DOHH2 (cell line): ENCODE data around the gene ZNF136.

Source experiments
- H3F3A ChIP-seq: fragments of 200-600 bp; sonication (generic), shearing (Covaris generic); 2 replicates; pipeline ENCODE4 v1.6.0; 2016; ENCODE audit warnings: antibody characterized with exemption, mild to moderate bottlenecking; ENCODE audit not compliant: control insufficient read depth, insufficient read depth
- H3K27ac ChIP-seq: fragments of 200-600 bp; sonication (generic); 2 replicates; pipeline ENCODE4 v1.5.1; 2014; ENCODE audit warnings: low read depth, mild to moderate bottlenecking, low read length, moderate library complexity
- H3K27me3 ChIP-seq: fragments of 200-600 bp; sonication (generic); 2 replicates; pipeline ENCODE4 v1.6.1; 2014; ENCODE audit warnings: mild to moderate bottlenecking, low read length, mixed read lengths; ENCODE audit not compliant: control insufficient read depth
- H3K36me3 ChIP-seq: fragments of 200-600 bp; sonication (generic); 2 replicates; pipeline ENCODE4 v1.6.1; 2014; ENCODE audit warnings: mild to moderate bottlenecking, low read length, moderate library complexity, mixed read lengths; ENCODE audit not compliant: control insufficient read depth
- H3K4me1 ChIP-seq: fragments of 200-600 bp; sonication (generic); 2 replicates; pipeline ENCODE4 v1.6.1; 2014; ENCODE audit warnings: mild to moderate bottlenecking, low read length, mixed read lengths; ENCODE audit not compliant: control insufficient read depth
- H3K4me2 ChIP-seq: fragments of 200-600 bp; sonication (generic); 2 replicates; pipeline ENCODE4 v1.6.0; 2014; ENCODE audit warnings: mild to moderate bottlenecking, low read length, moderate library complexity
- H3K4me3 ChIP-seq: fragments of 200-600 bp; sonication (generic); 2 replicates; pipeline ENCODE4 v1.5.1; 2014; ENCODE audit warnings: mild to moderate bottlenecking, low read length, mixed read lengths
- H3K79me2 ChIP-seq: fragments of 200-600 bp; sonication (generic); 2 replicates; pipeline ENCODE4 v1.6.1; 2014; ENCODE audit warnings: mild to moderate bottlenecking, low read length, mixed read lengths; ENCODE audit not compliant: control insufficient read depth
- H3K9me2 ChIP-seq: fragments of 200-600 bp; sonication (generic); replicated peaks from 2 replicates; pipeline ENCODE4 v1.6.1; 2014; ENCODE audit warnings: mild to moderate bottlenecking, low read length, mixed read lengths; ENCODE audit not compliant: control insufficient read depth
- H3K9me3 ChIP-seq: fragments of 200-600 bp; sonication (generic); 2 replicates; pipeline ENCODE4 v1.6.1; 2014; ENCODE audit warnings: antibody characterized with exemption, low read length, mixed read lengths; ENCODE audit not compliant: control insufficient read depth, insufficient read depth
- H4K20me1 ChIP-seq: fragments of 200-600 bp; sonication (generic); 2 replicates; pipeline ENCODE4 v1.6.0; 2014; ENCODE audit warnings: low read depth, mild to moderate bottlenecking, antibody characterized with exemption, low read length, moderate library complexity; ENCODE audit not compliant: control insufficient read depth, insufficient read depth
- CTCF ChIP-seq: fragments of 200-600 bp; sonication (generic); IDR thresholded peaks from one replicate; pipeline ENCODE4 v1.5.1; 2014; ENCODE audit warnings: antibody characterized with exemption, mild to moderate bottlenecking, low read depth, low read length; ENCODE audit not compliant: poor library complexity, severe bottlenecking
- EZH2phosphoT487 ChIP-seq: fragments of 200-600 bp; sonication (generic); IDR thresholded peaks from 2 replicates; pipeline ENCODE4 v1.6.1; 2017; ENCODE audit warnings: borderline replicate concordance, mild to moderate bottlenecking, antibody characterized with exemption, low read length, moderate library complexity, mixed read lengths

The ZNF136 gene

GRCh38 chr19:12237143-12237839 lies 74.4 kb downstream of the ZNF136 start:
- H3K27ac ChIP-seq, result no peak overlapping the region
- H4K20me1 ChIP-seq, result no peaks in the 10 kb centered on the region
- no peaks in the 10 kb centered on the region for H3K9me3 ChIP-seq
- no peaks in the 10 kb centered on the region for H3F3A ChIP-seq
- no peak overlapping the region for H3K4me2 ChIP-seq
- no peaks in the 10 kb centered on the region for H3K27me3 ChIP-seq
- H3K4me3 ChIP-seq, result no peak overlapping the region
- no peaks in the 10 kb centered on the region for H3K79me2 ChIP-seq
- no peaks in the 10 kb centered on the region for H3K9me2 ChIP-seq
- H3K4me1 ChIP-seq, result no peaks in the 10 kb centered on the region
- TF ChIP-seq CTCF (no peak), EZH2phosphoT487 (no peak)
- no peaks in the 10 kb centered on the region for H3K36me3 ChIP-seq
